Activated CD8-positive, alpha-beta memory T cell treated with anti-CD3 and anti-CD28 coated beads, Interleukin-2, amount 50 U/mL, for 1 hour (primary cell): ENCODE data around the gene KANSL1.
"Not testable (repeated sequence)": the region's sequence is repeated elsewhere in the genome, so short reads cannot be mapped to it uniquely, and the experiment has no call there.

Source experiments
- DNase-seq: peaks from one replicate; pipeline ENCODE4 v3.0.0-alpha.2; 2020; ENCODE audit errors: extremely low read depth

KANSL1 gene

GRCh38 chr17:46193626-46194392 lies 580 bp upstream of the KANSL1 start:
- DNase-seq, result peak; percentile 70

- DNase-seq, result no peak
Measured at GRCh38 chr17:46192439-46193150, 634 bp downstream of the KANSL1 start.

- no peak for DNase-seq
Measured at GRCh38 chr17:46192189-46192438, 1.1 kb downstream of the KANSL1 start.

- no peak for DNase-seq
Measured at GRCh38 chr17:46191322-46192188, 1.7 kb downstream of the KANSL1 start.

DNA sequence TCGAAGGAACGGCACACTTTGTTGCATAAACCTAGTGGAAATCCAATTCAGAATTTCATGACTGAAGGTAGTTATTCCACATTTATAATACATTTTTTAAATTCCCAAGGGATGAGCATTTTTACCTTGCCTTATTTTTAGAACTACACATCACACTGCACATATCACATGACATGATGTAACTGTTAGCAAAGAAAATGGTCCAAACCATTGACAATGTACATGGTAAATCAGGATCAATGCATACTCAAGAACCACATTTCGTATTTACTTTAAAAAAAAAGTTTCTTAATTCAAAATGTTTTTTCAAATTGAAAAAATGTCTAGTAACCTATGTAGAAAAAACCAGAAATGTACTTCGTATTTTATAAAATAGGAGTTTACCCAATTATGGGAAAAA lies 2.5 kb downstream of the KANSL1 start:
- DNase-seq, result no peak

- DNase-seq, result not testable (repeated sequence)
Measured at GRCh38 chr17:46186827-46187235, 6.4 kb downstream of the KANSL1 start.

DNA sequence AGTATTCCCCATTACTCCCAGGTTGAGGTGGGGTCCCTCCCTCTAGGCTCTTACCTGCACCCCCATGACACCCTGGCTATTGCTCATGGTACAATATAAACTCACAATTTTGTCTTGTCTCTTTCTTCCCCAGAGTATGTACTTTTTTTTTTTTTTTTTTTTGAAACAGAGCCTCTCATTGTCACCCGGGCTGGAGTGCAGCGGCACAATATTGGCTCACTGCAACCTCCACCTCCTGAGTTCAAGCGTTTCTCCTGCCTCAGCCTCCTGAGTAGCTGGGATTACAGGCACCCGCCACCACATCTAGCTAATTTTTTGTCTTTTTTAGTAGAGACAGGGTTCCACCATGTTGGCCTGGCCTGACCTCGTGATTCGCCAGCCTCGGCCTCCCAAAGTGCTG lies 8.5 kb downstream of the KANSL1 start:
- DNase-seq, result no peak

DNA sequence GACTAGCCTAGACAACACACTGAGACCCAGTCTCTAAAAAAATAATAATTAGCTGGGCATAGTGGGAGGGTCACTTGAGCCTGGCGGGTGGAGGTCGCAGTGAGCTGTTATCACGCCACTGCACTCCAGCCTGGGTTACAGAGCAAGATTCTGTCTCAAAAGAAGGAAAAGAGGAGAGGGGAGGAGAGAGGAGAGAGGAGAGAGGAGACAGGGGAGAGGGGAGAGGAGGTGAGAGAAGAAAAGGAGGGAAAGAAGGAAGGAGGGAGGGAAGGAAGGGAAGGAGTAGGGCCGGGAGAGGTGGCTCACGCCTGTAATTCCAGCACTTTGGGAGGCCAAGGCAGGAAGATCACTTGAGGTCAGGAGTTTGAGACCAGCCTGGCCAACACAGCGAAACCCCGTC lies 9.8 kb downstream of the KANSL1 start:
- DNase-seq, result not testable (repeated sequence)

GRCh38 chr17:46182961-46183360 lies 10.3 kb downstream of the KANSL1 start:
- no peak for DNase-seq

- DNase-seq, result no peak
Measured at GRCh38 chr17:46181940-46182339, 11.3 kb downstream of the KANSL1 start.

GRCh38 chr17:46181316-46181715 lies 11.9 kb downstream of the KANSL1 start:
- DNase-seq, result not testable (repeated sequence)

GRCh38 chr17:46180892-46181274 lies 12.3 kb downstream of the KANSL1 start:
- DNase-seq, result no peak

DNA sequence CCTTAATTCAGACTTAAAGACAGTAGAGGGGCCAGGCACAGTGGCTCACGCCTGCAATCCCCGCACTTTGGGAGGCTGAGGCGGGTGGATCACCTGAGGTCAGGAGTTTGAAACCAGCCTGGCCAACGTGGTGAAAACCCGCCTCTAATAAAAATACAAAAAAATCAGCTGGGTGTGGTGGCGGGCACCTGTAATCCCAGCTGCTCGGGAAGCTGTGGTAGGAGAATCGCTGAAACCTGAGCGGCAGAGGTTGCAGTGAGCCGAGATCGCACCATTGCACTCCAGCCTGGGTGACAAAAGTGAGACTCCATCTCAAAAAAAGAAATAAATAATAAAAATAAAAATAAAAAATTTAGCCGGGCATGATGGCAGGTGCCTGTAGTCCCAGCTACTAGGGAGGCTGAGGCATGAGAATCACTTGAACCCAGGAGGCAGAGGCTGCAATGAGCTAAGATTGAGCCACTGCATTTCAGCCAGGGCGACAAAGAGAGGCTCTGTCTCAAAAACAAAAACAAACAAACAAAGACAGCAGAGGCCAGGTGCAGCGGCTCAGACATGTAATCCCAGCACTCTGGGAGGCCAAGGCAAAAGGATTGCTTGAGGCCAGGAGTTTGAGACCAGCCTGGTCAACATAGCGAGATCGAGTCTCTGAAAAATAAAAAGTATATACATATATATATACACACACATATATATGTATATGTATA lies 12.9 kb downstream of the KANSL1 start:
- not testable (repeated sequence) for DNase-seq

DNA sequence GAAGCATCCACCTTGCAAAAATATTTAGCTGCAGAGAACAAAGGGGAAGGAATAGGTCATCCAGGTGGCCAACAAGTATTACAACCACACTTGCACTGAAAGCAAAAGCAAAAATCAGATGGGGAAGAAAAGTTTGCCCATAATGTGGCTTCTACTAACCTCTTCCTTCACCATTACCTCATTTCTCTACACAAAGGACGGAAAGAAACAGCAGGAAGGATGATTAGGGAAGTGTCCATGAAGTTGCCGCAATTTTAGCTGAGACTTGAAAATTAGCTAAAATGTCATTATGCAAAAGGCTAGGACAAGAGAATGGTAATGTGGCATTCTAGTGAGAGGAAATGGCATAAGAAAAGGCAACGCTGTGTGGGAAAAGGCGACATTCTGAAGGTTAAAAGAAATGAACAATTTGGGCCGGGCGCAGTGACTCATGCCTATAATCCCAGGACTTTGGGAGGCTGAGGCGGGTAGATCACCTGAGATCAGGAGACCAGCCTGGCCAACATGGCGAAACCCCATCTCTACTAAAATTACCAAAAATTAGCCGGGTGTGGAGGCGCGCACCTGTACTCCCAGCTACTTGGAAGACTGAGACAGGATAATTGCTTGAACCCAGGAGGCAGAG lies 13.7 kb downstream of the KANSL1 start:
- DNase-seq, result no peak

- no peak for DNase-seq
Measured at GRCh38 chr17:46178550-46179214, 14.5 kb downstream of the KANSL1 start.

DNA sequence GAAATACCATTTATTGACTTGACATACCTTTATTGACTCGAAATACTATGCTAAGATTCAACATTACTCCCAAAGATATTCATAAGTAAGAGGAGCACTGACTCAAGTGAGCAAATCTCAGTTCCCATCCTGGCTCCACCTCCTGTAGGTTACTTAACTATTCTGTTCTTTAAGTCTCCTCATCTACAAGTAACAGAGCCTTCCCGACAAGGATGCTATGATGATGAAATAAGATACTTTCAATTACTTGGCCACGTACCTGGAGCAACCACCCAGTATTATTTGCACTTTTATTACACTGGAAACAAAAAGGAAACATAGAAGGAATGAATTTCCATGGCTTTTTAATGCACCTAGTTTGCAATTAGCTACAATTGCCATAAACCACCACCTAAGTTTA lies 16.3 kb downstream of the KANSL1 start:
- no peak for DNase-seq

DNA sequence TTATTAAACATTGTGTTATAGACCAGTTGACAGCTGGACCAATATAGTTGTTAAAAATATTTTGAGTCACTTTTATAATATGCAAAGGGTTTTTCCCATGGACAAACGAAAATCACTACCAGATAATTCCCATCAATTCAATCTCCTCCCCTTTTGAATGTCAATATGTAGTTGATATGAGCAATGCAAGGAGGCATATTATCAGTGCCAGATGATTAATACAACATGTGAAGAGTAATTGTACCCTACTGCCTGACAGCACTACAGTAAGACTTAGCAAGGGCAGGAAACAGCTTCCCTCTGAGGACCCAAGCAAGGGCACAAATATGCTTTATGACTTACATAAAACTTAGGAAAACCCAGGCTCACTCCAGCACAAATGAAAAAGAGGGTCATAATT lies 17.3 kb downstream of the KANSL1 start:
- DNase-seq, result no peak

GRCh38 chr17:46173153-46173552 lies 20.1 kb downstream of the KANSL1 start:
- no peak for DNase-seq

GRCh38 chr17:46171939-46172338 lies 21.3 kb downstream of the KANSL1 start:
- DNase-seq, result no peak

DNA sequence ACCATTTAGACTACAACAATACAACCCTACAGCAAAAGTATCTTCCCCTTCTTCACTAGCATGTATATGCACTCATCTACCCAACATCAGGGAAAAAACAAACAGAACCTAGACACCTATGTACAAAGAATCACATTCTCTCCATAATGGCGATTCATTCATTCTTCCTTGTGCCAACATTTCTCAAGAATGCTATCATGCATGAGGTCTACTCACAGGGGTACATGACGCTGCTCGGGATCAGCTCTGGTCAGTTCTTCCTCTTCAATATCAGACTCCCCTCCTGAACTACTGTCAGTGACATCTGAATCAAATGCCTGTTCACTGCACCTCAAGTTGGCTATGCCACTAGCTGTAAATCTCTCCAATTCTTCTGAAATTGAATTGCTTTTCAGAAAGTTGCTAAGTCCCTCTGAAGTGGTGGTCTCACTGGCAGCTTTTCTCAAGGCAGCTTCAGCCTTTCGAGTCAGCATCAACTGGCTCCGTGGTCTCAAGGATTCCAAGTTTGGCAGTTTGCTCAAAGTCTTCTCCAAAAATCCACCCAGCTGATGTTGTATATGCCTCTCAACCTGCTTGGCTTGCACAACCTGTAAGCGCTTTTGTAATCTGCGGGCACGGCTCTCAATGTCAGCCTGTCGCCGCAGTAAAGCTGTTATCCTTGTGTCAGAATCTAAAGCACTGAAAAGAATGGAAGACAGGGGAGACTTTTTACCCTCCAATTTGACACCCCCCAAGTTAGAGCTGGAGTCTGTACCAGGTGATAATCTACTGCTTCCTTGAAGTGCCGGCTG lies 22.4 kb downstream of the KANSL1 start:
- no peak for DNase-seq
